Measurements from ENCODE around the gene ULK4. TPM values are rescaled to one million over a fixed set of nuclear protein-coding genes. Genes with fewer than 3 reads are reported as not detected.

ULK4 gene
- total RNA-seq, 1 experiment from 2014 or later: 6.3 TPM

DNA sequence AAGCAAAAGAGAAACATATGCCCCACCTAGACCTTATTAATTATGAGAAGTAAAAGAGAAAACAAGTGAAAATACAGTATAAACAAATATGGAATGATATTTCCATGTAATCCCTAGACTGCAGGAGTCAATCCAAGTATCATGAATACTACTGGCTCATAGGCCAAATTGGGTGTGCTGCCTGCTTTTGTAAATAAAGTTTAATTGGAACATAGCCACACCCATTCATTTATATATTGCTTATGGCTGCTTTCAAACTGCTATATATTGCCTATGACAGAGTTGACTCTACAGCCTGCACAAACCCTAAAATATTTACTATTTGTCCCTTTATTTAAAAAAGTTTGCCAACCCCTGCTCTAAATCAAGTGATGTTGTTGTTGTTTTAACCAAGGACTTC is 5.3 kb downstream of the ULK4 start:
- POLR2A ChIA-PET: no interaction called here

DNA sequence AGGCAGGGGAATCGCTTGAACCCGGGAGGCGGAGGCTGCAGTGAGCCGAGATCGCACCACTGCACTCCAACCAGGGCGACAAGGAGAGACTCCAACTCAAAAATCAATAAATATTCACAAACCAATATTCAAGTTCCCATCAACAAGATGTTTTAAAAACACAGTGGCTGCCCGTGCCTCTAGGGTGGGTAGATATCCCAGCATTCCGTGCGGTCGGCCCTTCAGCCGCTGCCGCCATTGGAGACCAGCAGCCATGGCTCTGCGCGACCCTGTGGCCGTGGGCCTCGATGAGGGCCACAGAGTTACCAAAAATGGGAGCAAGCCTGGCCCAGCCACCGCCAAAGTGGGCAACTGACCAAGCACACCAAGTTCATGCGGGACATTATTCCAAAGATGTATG is 6.7 kb downstream of the ULK4 start:
- no TSS peak for BruUV-seq (replicated peaks)
- intact Hi-C loops (cut with micrococcal nuclease): no loop called here
- no peak overlapping the region for H3K27ac ChIP-seq (ENCODE audit: low read depth, low read length)
- no peaks in the 10 kb centered on the region for H3K9me2 ChIP-seq (ENCODE audit: insufficient read depth)
- no peak overlapping the region for H3K9ac ChIP-seq (ENCODE audit: low read length)
- no peaks in the 10 kb centered on the region for H3K4me1 ChIP-seq (ENCODE audit: control insufficient read depth in 1 of 2, insufficient read depth in 2 of 2, low read length in 2 of 2)
- no peak overlapping the region for H3K4me2 ChIP-seq (ENCODE audit: low read length)
- TF ChIP-seq YY1 (IDR thresholded peaks at IDR 0.05; ENCODE audit: extremely low read depth, insufficient replicate concordance, low read depth, low read length) (no peak), FOSL1 (IDR thresholded peaks at IDR 0.05; ENCODE audit: low read depth) (no peak), EZH2 (IDR thresholded peaks at IDR 0.05) (no peak), RAD21 (IDR thresholded peaks at IDR 0.05; ENCODE audit: low read depth) (no peak), ZFX (IDR thresholded peaks at IDR 0.05) (no peak), MAX (IDR thresholded peaks at IDR 0.05) (no peak), POLR2AphosphoS5 (IDR thresholded peaks at IDR 0.05; ENCODE audit: low read depth, low read length) (no peak), SIN3A (IDR thresholded peaks at IDR 0.05; ENCODE audit: low read depth) (no peak), CEBPB (IDR thresholded peaks at IDR 0.05; ENCODE audit: low read depth) (no peak)
- TF ChIP-seq, protein P1, sequence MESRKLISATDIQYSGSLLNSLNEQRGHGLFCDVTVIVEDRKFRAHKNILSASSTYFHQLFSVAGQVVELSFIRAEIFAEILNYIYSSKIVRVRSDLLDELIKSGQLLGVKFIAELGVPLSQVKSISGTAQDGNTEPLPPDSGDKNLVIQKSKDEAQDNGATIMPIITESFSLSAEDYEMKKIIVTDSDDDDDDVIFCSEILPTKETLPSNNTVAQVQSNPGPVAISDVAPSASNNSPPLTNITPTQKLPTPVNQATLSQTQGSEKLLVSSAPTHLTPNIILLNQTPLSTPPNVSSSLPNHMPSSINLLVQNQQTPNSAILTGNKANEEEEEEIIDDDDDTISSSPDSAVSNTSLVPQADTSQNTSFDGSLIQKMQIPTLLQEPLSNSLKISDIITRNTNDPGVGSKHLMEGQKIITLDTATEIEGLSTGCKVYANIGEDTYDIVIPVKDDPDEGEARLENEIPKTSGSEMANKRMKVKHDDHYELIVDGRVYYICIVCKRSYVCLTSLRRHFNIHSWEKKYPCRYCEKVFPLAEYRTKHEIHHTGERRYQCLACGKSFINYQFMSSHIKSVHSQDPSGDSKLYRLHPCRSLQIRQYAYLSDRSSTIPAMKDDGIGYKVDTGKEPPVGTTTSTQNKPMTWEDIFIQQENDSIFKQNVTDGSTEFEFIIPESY (IDR thresholded peaks at IDR 0.05; ENCODE audit: extremely low read depth, insufficient replicate concordance, low read length): no peak
- no peak for DNase-seq (ENCODE audit: low read depth, low spot score)
- no peak overlapping the region for H2AFZ ChIP-seq (ENCODE audit: low read depth, low read length, poor library complexity, severe bottlenecking)
- H3K27me3 ChIP-seq (ENCODE audit: insufficient read depth, low read length): no peaks in the 10 kb centered on the region
- ChIA-PET CTCF (no interaction called here), POLR2A (no interaction called here), RAD21 (ENCODE audit: low non-redundant PET in 1 of 2, low total read pairs in 2 of 2, uncharacterized antibody in 2 of 2, unreplicated experiment in 2 of 2) (no interaction called here)
- ATAC-seq: no peak
- no peaks in the 10 kb centered on the region for H3K36me3 ChIP-seq (ENCODE audit: control insufficient read depth in 1 of 2, insufficient read depth in 2 of 2, low read length in 2 of 2)
- no peak overlapping the region for H3K4me3 ChIP-seq (replicated peaks in 1 of 2; ENCODE audit: low read depth in 1 of 2, low read length in 2 of 2)
- H3K9me3 ChIP-seq (ENCODE audit: control insufficient read depth in 1 of 2, insufficient read depth in 1 of 2, low read depth in 1 of 2, low read length in 2 of 2): no peaks in the 10 kb centered on the region
- no peaks in the 10 kb centered on the region for H4K20me1 ChIP-seq (ENCODE audit: insufficient read depth)
- H3K79me2 ChIP-seq (ENCODE audit: insufficient read depth, low read length): no peaks in the 10 kb centered on the region

More for the DNA sequence above, 5.3 kb downstream of the ULK4 start:
- TF ChIP-seq POLR2AphosphoS5 (IDR thresholded peaks at IDR 0.05; ENCODE audit: low read depth, low read length) (no peak), ZNF274 (IDR thresholded peaks at IDR 0.05; ENCODE audit: low read depth, low read length) (no peak), SRF (IDR thresholded peaks at IDR 0.05; ENCODE audit: low read depth) (no peak)
- TF ChIP-seq, protein P2, sequence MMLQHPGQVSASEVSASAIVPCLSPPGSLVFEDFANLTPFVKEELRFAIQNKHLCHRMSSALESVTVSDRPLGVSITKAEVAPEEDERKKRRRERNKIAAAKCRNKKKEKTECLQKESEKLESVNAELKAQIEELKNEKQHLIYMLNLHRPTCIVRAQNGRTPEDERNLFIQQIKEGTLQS (IDR thresholded peaks at IDR 0.05): no peak
- no peak overlapping the region for H3K27ac ChIP-seq (ENCODE audit: low read depth, low read length)
- H3K9me3 ChIP-seq (ENCODE audit: control insufficient read depth in 1 of 2, insufficient read depth in 1 of 2, low read depth in 1 of 2, low read length in 2 of 2): no peaks in the 10 kb centered on the region
- no peak overlapping the region for H3K9ac ChIP-seq (ENCODE audit: low read length)
- H4K20me1 ChIP-seq (ENCODE audit: insufficient read depth): no peaks in the 10 kb centered on the region
- ATAC-seq: no peak
- no peak overlapping the region for H2AFZ ChIP-seq (ENCODE audit: low read depth, low read length, poor library complexity, severe bottlenecking)
- peaks cover 5 to 8% of the 10 kb centered on the region in 2 experiments; a peak in 2 of 4 replicates for H3K4me1 ChIP-seq (ENCODE audit: control insufficient read depth in 1 of 2, insufficient read depth in 2 of 2, low read length in 2 of 2)
- intact Hi-C loops (cut with micrococcal nuclease): no loop called here
- no TSS peak for BruUV-seq (replicated peaks)
- no peaks in the 10 kb centered on the region for H3K79me2 ChIP-seq (ENCODE audit: insufficient read depth, low read length)
- ChIA-PET RAD21 (ENCODE audit: low non-redundant PET in 1 of 2, low total read pairs in 2 of 2, uncharacterized antibody in 2 of 2, unreplicated experiment in 2 of 2) (no interaction called here), CTCF (no interaction called here)
- H3K4me2 ChIP-seq (ENCODE audit: low read length): no peak overlapping the region
- no peaks in the 10 kb centered on the region for H3K27me3 ChIP-seq (ENCODE audit: insufficient read depth, low read length)
- no peak for DNase-seq (ENCODE audit: low read depth, low spot score)
- H3K9me2 ChIP-seq (ENCODE audit: insufficient read depth): no peaks in the 10 kb centered on the region
- no peak overlapping the region for H3K4me3 ChIP-seq (replicated peaks in 1 of 2; ENCODE audit: low read depth in 1 of 2, low read length in 2 of 2)
- H3K36me3 ChIP-seq (ENCODE audit: control insufficient read depth in 1 of 2, insufficient read depth in 2 of 2, low read length in 2 of 2): no peaks in the 10 kb centered on the region
